HepG2 (cell line): ENCODE measurements around the gene TYW1B. TPM values are rescaled to one million over a fixed set of nuclear protein-coding genes. Genes with fewer than 3 reads are reported as not detected.

Source experiments
- ARNTL ChIP-seq: sonication (generic); formaldehyde crosslinking; IDR thresholded peaks from 2 replicates; pipeline ENCODE4 v1.4.0; 2020; ENCODE audit warnings: mild to moderate bottlenecking, missing genetic modification reagents
- BCL6 ChIP-seq: IDR thresholded peaks from 2 replicates; pipeline ENCODE4 v1.6.1; 2016; ENCODE audit warnings: missing genetic modification reagents, missing compliant biosample characterization
- GATA4 ChIP-seq: sonication (generic); IDR thresholded peaks from 2 replicates; pipeline ENCODE4 v1.6.1; 2016; ENCODE audit warnings: antibody characterized with exemption, low read depth, borderline replicate concordance
- HDAC2 ChIP-seq: sonication (generic); formaldehyde crosslinking; IDR thresholded peaks from 2 replicates; pipeline ENCODE4 v1.4.0; 2020; ENCODE audit warnings: missing genetic modification reagents
- MYC ChIP-seq: sonication (generic); formaldehyde crosslinking; IDR thresholded peaks from 2 replicates; pipeline ENCODE4 v1.9.0; 2021; ENCODE audit warnings: missing genetic modification reagents, borderline replicate concordance
- NFYC ChIP-seq: IDR thresholded peaks from 2 replicates; pipeline ENCODE4 v1.6.1; 2016; ENCODE audit warnings: missing genetic modification reagents, missing compliant biosample characterization
- POGZ ChIP-seq: sonication (generic); formaldehyde crosslinking; IDR thresholded peaks from 2 replicates; pipeline ENCODE4 v1.4.0; 2020; ENCODE audit warnings: mild to moderate bottlenecking, missing genetic modification reagents
- RFX5 ChIP-seq: IDR thresholded peaks from 2 replicates; pipeline ENCODE4 v1.6.1; 2011; ENCODE audit warnings: low read depth, low read length, improper control_type of control experiment
- STAT6 ChIP-seq: sonication (generic); formaldehyde crosslinking; IDR thresholded peaks from 2 replicates; pipeline ENCODE4 v1.4.0; 2020; ENCODE audit warnings: missing genetic modification reagents, mild to moderate bottlenecking, borderline replicate concordance
- TAF1 ChIP-seq: sonication (generic); formaldehyde crosslinking; IDR thresholded peaks from 2 replicates; pipeline ENCODE4 v1.4.0; 2020; ENCODE audit warnings: missing genetic modification reagents
- ZBTB26 ChIP-seq: IDR thresholded peaks from 2 replicates; pipeline ENCODE4 v1.6.1; 2016; ENCODE audit warnings: missing compliant biosample characterization, missing genetic modification reagents, borderline replicate concordance
- ZFP91 ChIP-seq: sonication (generic); formaldehyde crosslinking; IDR thresholded peaks from 2 replicates; pipeline ENCODE4 v1.9.0; 2022; ENCODE audit warnings: missing genetic modification reagents, mild to moderate bottlenecking, borderline replicate concordance
- ZNF160 ChIP-seq: sonication (generic); formaldehyde crosslinking; IDR thresholded peaks from 2 replicates; pipeline ENCODE4 v1.8.0; 2022; ENCODE audit warnings: mild to moderate bottlenecking, inconsistent platforms, missing genetic modification reagents
- ZNF230 ChIP-seq: sonication (generic); formaldehyde crosslinking; IDR thresholded peaks from 2 replicates; pipeline ENCODE4 v1.4.0; 2020; ENCODE audit warnings: mild to moderate bottlenecking, missing genetic modification reagents
- ZNF274 ChIP-seq: sonication (generic); formaldehyde crosslinking; IDR thresholded peaks from 2 replicates; pipeline ENCODE4 v1.5.1; 2020; ENCODE audit warnings: mild to moderate bottlenecking, missing genetic modification reagents
- ZNF3 ChIP-seq: IDR thresholded peaks from 2 replicates; pipeline ENCODE4 v1.7.0; 2017; ENCODE audit warnings: inconsistent platforms
- ZNF350 ChIP-seq: sonication (generic); formaldehyde crosslinking; IDR thresholded peaks from 2 replicates; pipeline ENCODE4 v1.4.0; 2020; ENCODE audit warnings: mild to moderate bottlenecking, low read depth, missing genetic modification reagents, borderline replicate concordance
- ZNF687 ChIP-seq: sonication (generic); formaldehyde crosslinking; IDR thresholded peaks from 2 replicates; pipeline ENCODE4 v1.5.1; 2020; ENCODE audit warnings: mild to moderate bottlenecking, missing genetic modification reagents, moderate library complexity
- ZNF883 ChIP-seq: sonication (generic); formaldehyde crosslinking; IDR thresholded peaks from 2 replicates; pipeline ENCODE4 v1.5.1; 2020; ENCODE audit warnings: mild to moderate bottlenecking, missing genetic modification reagents; ENCODE audit errors: not compliant biosample characterization
- polyA plus RNA-seq, 8 experiments: library from polyadenylated mRNA; depleted of rRNA in 3 of 8; stranded (reverse) in 7 of 8; unstranded in 1 of 8; fragments of >200 nt; fragmentation: Illumina TruSeq in 4 of 8; extraction: Trizol in 4 of 8; gene quantifications; 2 replicates each; pipeline versions ENCODE4 v1.2.1 to v1.2.3, GENCODE V29; 2011 to 2016; ENCODE audit warnings: low read depth in 4 of 8, missing spikeins in 1 of 8, mixed read lengths in 1 of 8; ENCODE audit not compliant: insufficient read depth in 1 of 8
- total RNA-seq, 5 experiments: library from RNA; depleted of rRNA; stranded (reverse); fragments of >200 nt; fragmentation: Illumina TruSeq; extraction: Trizol; gene quantifications; 2 replicates each; pipeline ENCODE4 v1.2.3, GENCODE V29; 2016; ENCODE audit warnings: low read depth in 1 of 5

TYW1B gene
- total and polyA plus RNA-seq, 2 of the 13 experiments (the other 11 are each of a cell fraction or from before 2014, with no cell fraction given), result 2.0 to 5.5 TPM

GRCh38 chr7:72827839-72828591, at the start of gene TYW1B (continued):
- TF ChIP-seq ZBTB26 (CRISPR knock-in tag), result peak; percentile 58; the same call in 1 of the 2 replicates
- peak; percentile 77 for TF ChIP-seq ZNF687 (CRISPR knock-in tag)
- peak; percentile 88 for TF ChIP-seq NFYC (CRISPR knock-in tag)
- peak; percentile 46 for TF ChIP-seq ZNF883 (CRISPR knock-in tag)
- peak; percentile 73; the same call in 1 of the 2 replicates for TF ChIP-seq ZNF3
- TF ChIP-seq ZNF230 (CRISPR knock-in tag), result 0 out of 2 replicates have a peak, but pooled peaks have one; percentile 41
- TF ChIP-seq STAT6, result 0 out of 2 replicates have a peak, but pooled peaks have one; percentile 55
- peak; percentile 74; the same call in 1 of the 2 replicates for TF ChIP-seq ZNF274
- 0 out of 2 replicates have a peak, but pooled peaks have one; percentile 22 for TF ChIP-seq BCL6
- TF ChIP-seq ZFP91 (CRISPR knock-in tag), result peak; percentile 47; the same call in 1 of the 2 replicates
- TF ChIP-seq TAF1 (CRISPR knock-in tag), result peak; percentile 93
- TF ChIP-seq MYC (CRISPR knock-in tag), result peak; percentile 41; the same call in 1 of the 2 replicates
- TF ChIP-seq ZNF160, result peak; percentile 41; the same call in 1 of the 2 replicates
- peak; percentile 55; the same call in 1 of the 2 replicates for TF ChIP-seq POGZ (CRISPR knock-in tag)
- TF ChIP-seq RFX5, result peak; percentile 46; the same call in 1 of the 2 replicates
- 0 out of 2 replicates have a peak, but pooled peaks have one; percentile 34 for TF ChIP-seq ARNTL
- peak; percentile 74; the same call in 1 of the 2 replicates for TF ChIP-seq ZNF350 (CRISPR knock-in tag)
- peak; percentile 63; the same call in 1 of the 2 replicates for TF ChIP-seq GATA4
- 0 out of 2 replicates have a peak, but pooled peaks have one; percentile 40 for TF ChIP-seq HDAC2 (CRISPR knock-in tag)
